Gastrocnemius medialis (tissue), 4 donors: ENCODE measurements around the gene TSPAN17. TPM values are rescaled to one million over a fixed set of nuclear protein-coding genes. Genes with fewer than 3 reads are reported as not detected.

ENCODE experiments used
- ATAC-seq, 2 donors: fragments of 150-250 bp; one replicate each; pipeline ENCODE4 v1.9.1; 2016
- DNase-seq, 2 donors: peaks; one replicate each; pipeline ENCODE4 v3.0.0-alpha.2; 2019
- H3K27ac ChIP-seq, 4 donors: fragments of 200-600 bp; sonication (generic); 1 replicate in 1 of 4; 2 replicates in 3 of 4; pipeline ENCODE4 v1.5.1; 2016 to 2018; ENCODE audit warnings: mild to moderate bottlenecking in 2 of 4, moderate library complexity in 1 of 4
- H3K27me3 ChIP-seq, 3 donors: fragments of 200-600 bp; sonication (generic) in 2 of 3; 1 replicate in 1 of 3; 2 replicates in 2 of 3; pipeline versions ENCODE4 v1.5.1 to v1.6.0; 2016 to 2019; ENCODE audit warnings: mild to moderate bottlenecking in 1 of 3, moderate library complexity in 1 of 3
- H3K36me3 ChIP-seq, 2 donors: fragments of 200-600 bp; sonication (generic) in 1 of 2; one replicate each; pipeline ENCODE4 v1.5.1; 2017 to 2018
- H3K4me1 ChIP-seq, 2 donors: fragments of 200-600 bp; sonication (generic) in 1 of 2; one replicate each; pipeline ENCODE4 v1.5.1; 2016 to 2017; ENCODE audit warnings: mild to moderate bottlenecking in 2 of 2
- H3K4me3 ChIP-seq, 4 donors: fragments of 200-600 bp; sonication (generic) in 3 of 4; 1 replicate in 1 of 4; 2 replicates in 3 of 4; pipeline ENCODE4 v1.5.1; 2016 to 2019; ENCODE audit warnings: mild to moderate bottlenecking in 2 of 4
- H3K9me3 ChIP-seq, 3 donors: fragments of 200-600 bp; sonication (generic) in 2 of 3; 1 replicate in 1 of 3; 2 replicates in 2 of 3; pipeline ENCODE4 v1.5.1; 2016 to 2019
- CTCF ChIP-seq, 5 experiments: fragments of 450-650 bp in 3 of 5; fragments of 200-600 bp in 2 of 5; sonication (generic) in 2 of 5; IDR thresholded peaks in 4 of 5; conservative IDR thresholded peaks in 1 of 5; 1 replicate in 4 of 5; 2 replicates in 1 of 5; pipeline ENCODE4 v1.5.1; 2016 to 2019; ENCODE audit warnings: antibody characterized with exemption in 5 of 5, mild to moderate bottlenecking in 3 of 5, moderate library complexity in 3 of 5
- POLR2A ChIP-seq, 2 donors: fragments of 450-650 bp; IDR thresholded peaks; one replicate each; pipeline ENCODE4 v1.6.1; 2017; ENCODE audit warnings: antibody characterized with exemption in 2 of 2, mild to moderate bottlenecking in 2 of 2, moderate library complexity in 2 of 2
- in situ Hi-C, 4 donors: fragments of 200-750 bp; cut with MboI; loops; one replicate each; pipeline versions ENCODE4 v1.15.0 to v1.8.0; 2017; ENCODE audit warnings: low sequenced_read_pairs in 4 of 4
- intact Hi-C: fragments of 100-400 bp; cut with DNase I; formaldehyde crosslinking; loops from one replicate; pipeline ENCODE4 v1.15.1; 2023; ENCODE audit warnings: low total_unique reads
- total RNA-seq, 4 donors: library from RNA; depleted of rRNA; stranded (reverse); fragments of >200 nt; gene quantifications; one replicate each; pipeline versions ENCODE4 v1.1.0 to v1.2.3, GENCODE V29; 2016

TSPAN17 gene
- total RNA-seq, 4 donors from 2014 or later, result 13.3 to 35.7 (median 27.2) TPM

DNA sequence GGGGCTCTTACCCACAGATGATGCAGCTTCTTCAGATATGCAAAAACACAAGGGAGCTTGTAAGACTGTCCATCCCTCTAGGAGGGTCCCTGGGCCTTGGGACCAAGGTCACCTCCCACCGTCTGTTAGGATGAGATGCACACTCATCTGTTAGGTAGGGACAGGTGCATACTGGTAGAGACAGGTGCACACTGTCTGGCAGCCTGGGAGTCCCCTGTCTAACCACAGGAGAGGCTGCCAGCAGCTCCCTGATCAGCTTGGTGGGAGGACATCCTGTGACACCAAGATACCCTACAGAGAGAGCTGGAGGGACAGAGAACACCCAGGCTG, 13.2 kb downstream of the TSPAN17 start:
- Histone ChIP-seq H3K27me3 (peaks cover 15 to 21% (median 18%) of the 10 kb centered on the region in 3 donors), H3K9me3 (no peaks in the 10 kb centered on the region), H3K4me1 (peaks cover 0 to 4% of the 10 kb centered on the region in 2 donors), H3K4me3 (no peak overlapping the region), H3K36me3 (no peaks in the 10 kb centered on the region), H3K27ac (no peak overlapping the region)
- ATAC-seq (peak; percentile 16 to 20), DNase-seq (no peak)
- intact Hi-C loops, result loop anchor here (5.0 kb wide), 1 partner anchor 88 kb away; no protein-coding TSS in a partner anchor
- in situ Hi-C loops, result loop anchor here in 2 of 4 donors (25.0 kb wide), 2 partner anchors 302 to 452 kb away; no protein-coding TSS in a partner anchor
- TF ChIP-seq CTCF (IDR thresholded peaks at IDR 0.05 in 4 of 5, conservative IDR thresholded peaks at IDR 0.05 in 1 of 5) (no peak), POLR2A (IDR thresholded peaks at IDR 0.05) (no peak)

DNA sequence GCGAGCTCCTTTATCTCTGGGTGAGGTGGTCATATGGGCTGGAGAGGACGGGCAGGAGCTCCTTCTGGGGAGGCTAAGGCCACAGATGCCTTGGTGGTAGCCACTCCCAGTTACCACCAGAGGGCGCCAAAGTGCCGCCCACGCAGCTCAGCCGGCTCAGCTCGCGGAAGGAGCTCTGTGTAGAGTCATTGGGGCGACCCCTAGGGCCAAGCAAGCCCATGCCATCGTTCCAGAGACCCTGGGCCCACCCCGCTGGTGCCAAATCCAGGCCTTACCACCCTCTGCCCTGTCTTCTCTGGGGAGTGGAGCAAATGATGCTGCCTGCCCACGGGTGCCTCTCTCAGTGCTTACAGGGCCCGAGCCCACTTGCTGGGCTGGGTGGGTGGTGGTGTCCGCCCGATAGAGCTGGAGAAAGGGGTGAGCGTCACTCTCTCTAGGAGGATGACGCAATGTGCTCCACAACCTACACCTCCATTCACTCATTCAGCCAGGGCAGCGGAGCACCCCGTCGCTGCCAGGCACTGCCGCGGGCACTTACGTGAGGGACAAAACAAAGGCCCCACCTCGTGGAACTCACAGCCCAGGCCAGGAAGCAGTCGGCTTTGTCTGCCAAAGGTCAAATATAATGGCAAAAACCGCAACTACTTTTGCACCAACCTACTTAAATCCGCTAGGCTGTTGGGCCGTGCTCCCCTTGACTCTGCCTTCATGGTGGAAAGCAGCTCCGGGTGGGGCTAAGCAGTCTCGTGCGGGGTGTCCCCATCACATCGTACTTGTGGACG, 13.8 kb downstream of the TSPAN17 start:
- intact Hi-C loops (loop anchor here (5.0 kb wide), 1 partner anchor 89 kb away; no protein-coding TSS in a partner anchor), in situ Hi-C loops (loop anchor here in 2 of 4 donors (25.0 kb wide), 2 partner anchors 301 to 451 kb away; no protein-coding TSS in a partner anchor)
- TF ChIP-seq POLR2A (IDR thresholded peaks at IDR 0.05) (no peak), CTCF (IDR thresholded peaks at IDR 0.05 in 4 of 5, conservative IDR thresholded peaks at IDR 0.05 in 1 of 5) (peak; percentile 79 to 98 (median 91))
- Histone ChIP-seq H3K4me3 (no peak overlapping the region), H3K4me1 (peaks cover 0 to 4% of the 10 kb centered on the region in 2 donors), H3K9me3 (no peaks in the 10 kb centered on the region), H3K36me3 (no peaks in the 10 kb centered on the region), H3K27ac (no peak overlapping the region), H3K27me3 (peaks cover 15 to 21% (median 18%) of the 10 kb centered on the region in 3 donors)
- ATAC-seq (peak; percentile 59 to 82), DNase-seq (peak in 1 of 2 donors; percentile 40)

- no peak for DNase-seq
- in situ Hi-C loops, result loop anchor here in 2 of 4 donors (25.0 kb wide), 2 partner anchors 301 to 451 kb away; no protein-coding TSS in a partner anchor
These were observed 14.4 kb downstream of the TSPAN17 start for GRCh38 chr5:176661676-176662075.

More at GRCh38 chr5:176661676-176662075, 14.4 kb downstream of the TSPAN17 start:
- H3K4me3 ChIP-seq, result no peak overlapping the region
- no peak for ATAC-seq
- H3K4me1 ChIP-seq, result peaks cover 0 to 4% of the 10 kb centered on the region in 2 donors
- intact Hi-C loops, result loop anchor here (5.0 kb wide), 1 partner anchor 89 kb away; no protein-coding TSS in a partner anchor
- H3K27me3 ChIP-seq, result peaks cover 15 to 21% (median 18%) of the 10 kb centered on the region in 3 donors
- no peaks in the 10 kb centered on the region for H3K36me3 ChIP-seq
- no peak for TF ChIP-seq POLR2A (IDR thresholded peaks at IDR 0.05)
- no peak for TF ChIP-seq CTCF (IDR thresholded peaks at IDR 0.05 in 4 of 5, conservative IDR thresholded peaks at IDR 0.05 in 1 of 5)
- no peaks in the 10 kb centered on the region for H3K9me3 ChIP-seq
- no peak overlapping the region for H3K27ac ChIP-seq
